K562 (cell line): ENCODE results near the gene DUSP5. TPM values are rescaled to one million over a fixed set of nuclear protein-coding genes. Genes with fewer than 3 reads are reported as not detected.

ENCODE experiments used
- ATAC-seq: fragments of 200-7000 bp; cut with Tn5 transposase; 3 replicates; pipeline ENCODE4 v1.9.1; 2020; ENCODE audit warnings: moderate library complexity
- BruUV-seq: library from RNA; stranded (reverse); fragments of 400-500 nt; replicated peaks from 2 replicates; lab custom pipeline; 2021; lab: Mats Ljungman, UMichigan
- CTCF ChIA-PET: fragments of 300-600 bp; formaldehyde crosslinking; extraction: SDS; loops from one replicate; lab custom pipeline; 2021; ENCODE audit warnings: low intra/inter-chr PET ratio; lab: Yijun Ruan, JAX
- POLR2A ChIA-PET: fragments of 300-600, 350-650 bp; sonication (Branson Sonifier 250); formaldehyde crosslinking; extraction: SDS; loops from one replicate; lab custom pipeline; 2021; ENCODE audit warnings: antibody characterized with exemption, inconsistent platforms; lab: Yijun Ruan, JAX
- DNase-seq, 4 experiments: peaks; one replicate each; pipeline versions ENCODE4 v3.0.0 to v3.0.0-alpha.2; 2011 to 2018; ENCODE audit warnings: low spot score in 3 of 4, mixed read lengths in 3 of 4; ENCODE audit errors: extremely low read depth in 1 of 4
- FAIRE-seq: peaks from 2 replicates; lab custom pipeline; 2011; peaks lifted over from hg19 to GRCh38; lab: Jason Lieb, UNC
- H2AFZ ChIP-seq: 2 replicates; pipeline ENCODE4 v1.6.0; 2011; ENCODE audit warnings: low read depth, low read length, control low read depth, inconsistent platforms
- H3K27ac ChIP-seq: fragments of 200-600 bp; 3 replicates; pipeline ENCODE4 v1.8.0; 2011; ENCODE audit warnings: low read depth, mild to moderate bottlenecking, control low read depth, inconsistent platforms, low read length, moderate library complexity, mixed read lengths; ENCODE audit errors: extremely low read depth
- H3K27me3 ChIP-seq, 2 experiments: fragments of 300-600 bp in 1 of 2; 2 replicates in 1 of 2; 3 replicates in 1 of 2; pipeline versions ENCODE4 v1.6.0 to v1.8.0; 2011; ENCODE audit warnings: inconsistent platforms in 2 of 2, low read length in 2 of 2, mild to moderate bottlenecking in 1 of 2, mixed read lengths in 1 of 2, moderate library complexity in 1 of 2; ENCODE audit not compliant: control insufficient read depth in 2 of 2, insufficient read depth in 2 of 2
- H3K36me3 ChIP-seq: fragments of 300-600 bp; 3 replicates; pipeline ENCODE4 v1.8.0; 2011; ENCODE audit warnings: mild to moderate bottlenecking, low read length, inconsistent platforms; ENCODE audit not compliant: control insufficient read depth, insufficient read depth
- H3K4me1 ChIP-seq, 2 experiments: fragments of 200-600 bp in 1 of 2; replicated peaks in 1 of 2; 2 replicates in 1 of 2; 3 replicates in 1 of 2; pipeline versions ENCODE4 v1.5.1 to v1.8.0; 2011; ENCODE audit warnings: inconsistent platforms in 2 of 2, low read length in 2 of 2, mild to moderate bottlenecking in 1 of 2, mixed read lengths in 1 of 2, moderate library complexity in 1 of 2; ENCODE audit not compliant: control insufficient read depth in 2 of 2, insufficient read depth in 2 of 2
- H3K4me2 ChIP-seq: 2 replicates; pipeline ENCODE4 v1.6.1; 2011; ENCODE audit warnings: low read length, control low read depth, inconsistent platforms, mixed read lengths; ENCODE audit not compliant: insufficient read depth
- H3K4me3 ChIP-seq: fragments of 200-600 bp; sonication (generic), shearing (Covaris generic); 2 replicates; pipeline ENCODE4 v1.5.1; 2016; ENCODE audit warnings: control low read depth, inconsistent platforms
- H3K79me2 ChIP-seq: fragments of 200-600 bp; 3 replicates; pipeline ENCODE4 v1.8.0; 2011; ENCODE audit warnings: low read length, inconsistent platforms; ENCODE audit not compliant: control insufficient read depth, insufficient read depth
- H3K9ac ChIP-seq, 2 experiments: 2 replicates each; pipeline versions ENCODE4 v1.6.0 to v1.6.1; 2011; ENCODE audit warnings: low read depth in 2 of 2, low read length in 2 of 2, control low read depth in 1 of 2, inconsistent platforms in 1 of 2, mild to moderate bottlenecking in 1 of 2, mixed read lengths in 1 of 2; ENCODE audit not compliant: insufficient read depth in 1 of 2
- H3K9me1 ChIP-seq: one replicate; pipeline ENCODE4 v1.6.0; 2011; ENCODE audit warnings: inconsistent platforms, mild to moderate bottlenecking, low read length, moderate library complexity; ENCODE audit not compliant: control insufficient read depth, insufficient read depth
- H3K9me3 ChIP-seq: replicated peaks from 2 replicates; pipeline ENCODE4 v1.5.1; 2011; ENCODE audit warnings: low read depth, low read length, inconsistent platforms; ENCODE audit not compliant: control insufficient read depth, insufficient read depth
- H4K20me1 ChIP-seq: replicated peaks from 2 replicates; pipeline ENCODE4 v1.6.1; 2011; ENCODE audit warnings: low read length, inconsistent platforms, mixed read lengths; ENCODE audit not compliant: control insufficient read depth, insufficient read depth
- CHAMP1 ChIP-seq: fragments of 450-650 bp; IDR thresholded peaks from 2 replicates; pipeline ENCODE4 v1.6.1; 2016; ENCODE audit warnings: mild to moderate bottlenecking
- FOXM1 ChIP-seq, 2 experiments: fragments of 450-650 bp in 1 of 2; sonication (generic) in 1 of 2; formaldehyde crosslinking in 1 of 2; IDR thresholded peaks; 2 replicates each; pipeline versions ENCODE4 v1.6.1 to v1.9.0; 2017 to 2022; ENCODE audit warnings: low read depth in 2 of 2, mild to moderate bottlenecking in 2 of 2, missing genetic modification reagents in 1 of 2, moderate library complexity in 1 of 2
- MAX ChIP-seq: sonication (generic); formaldehyde crosslinking; IDR thresholded peaks from 2 replicates; pipeline ENCODE4 v1.9.0; 2022; ENCODE audit warnings: mild to moderate bottlenecking, missing genetic modification reagents
- RFX5 ChIP-seq: IDR thresholded peaks from 2 replicates; pipeline ENCODE4 v1.6.1; 2011; ENCODE audit warnings: low read depth, mild to moderate bottlenecking, improper control_type of control experiment, low read length
- ZNF668 ChIP-seq: fragments of 250-450 bp; sonication (Bioruptor Pico); IDR thresholded peaks from 2 replicates; pipeline ENCODE4 v1.8.0; 2022; ENCODE audit warnings: mild to moderate bottlenecking, inconsistent platforms
- WGBS: fragments of 100-300 bp; shearing (Covaris generic); methylation state at CpG from one replicate; pipeline ENCODE4 v1.1.6; 2016; ENCODE audit warnings: low coverage, mixed read lengths; ENCODE audit not compliant: insufficient coverage; ENCODE audit errors: missing lambda C conversion rate; 5-methylcytosine and 5-hydroxymethylcytosine counted together
- in situ Hi-C: fragments of 300-500 bp; cut with MboI; formaldehyde crosslinking; loops from 4 replicates; pipeline ENCODE4 v1.15.0; 2018; ENCODE audit warnings: inconsistent platforms, mixed read lengths
- intact Hi-C: fragments of 100-400 bp; cut with micrococcal nuclease; formaldehyde crosslinking; loops from 2 replicates; pipeline ENCODE4 v1.14.2; 2022
- polyA plus RNA-seq, 8 experiments: library from polyadenylated mRNA; depleted of rRNA in 4 of 8; stranded (reverse) in 5 of 8; unstranded in 3 of 8; fragments of >200 nt; fragmentation: Nextera tagmentation in 2 of 8; fragmentation: Illumina TruSeq in 1 of 8; extraction: Ambion mirVana in 2 of 8; extraction: Trizol in 1 of 8; gene quantifications; 2 replicates each; pipeline versions ENCODE4 v1.2.1 to v1.2.3, GENCODE V29; 2011 to 2014; ENCODE audit warnings: inconsistent platforms in 1 of 8, missing spikeins in 1 of 8
- total RNA-seq, 7 experiments: library from RNA; depleted of rRNA in 6 of 7; stranded (reverse); fragments of >200 nt in 6 of 7; fragmentation: Illumina TruSeq in 2 of 7; extraction: Trizol in 2 of 7; gene quantifications; 2 replicates each; pipeline versions ENCODE4 v1.2.1 to v1.2.3, GENCODE V29; 2011 to 2021; ENCODE audit warnings: low replicate concordance in 1 of 7

Gene DUSP5
- total and polyA plus RNA-seq, 9 of the 15 experiments (the other 6 are each of a cell fraction or from before 2014, with no cell fraction given) = 0.49 to 3.4 (median 2.0) TPM

GRCh38 chr10:110475722-110476515, 21.8 kb upstream of the DUSP5 start:
- DNase-seq (no peak), ATAC-seq (no peak), FAIRE-seq (no peak)
- no peak overlapping the region for H3K27ac ChIP-seq
- H3K79me2 ChIP-seq = no peaks in the 10 kb centered on the region
- H3K4me3 ChIP-seq = no peak overlapping the region
- H2AFZ ChIP-seq = no peak overlapping the region
- intact Hi-C loops = no loop called here
- TF ChIP-seq ZNF668 (CRISPR knock-in tag) (no peak), CHAMP1 (no peak), RFX5 (no peak), FOXM1 (IDR thresholded peaks at IDR 0.05; ENCODE audit: low read depth) (no peak), FOXM1 (CRISPR knock-in tag; IDR thresholded peaks at IDR 0.05; ENCODE audit: low read depth) (no peak), MAX (CRISPR knock-in tag) (no peak)
- no peaks in the 10 kb centered on the region for H3K9me1 ChIP-seq
- in situ Hi-C loops = no loop called here
- peaks cover 0 to 13% of the 10 kb centered on the region in 2 experiments; a peak in 2 of 5 replicates for H3K27me3 ChIP-seq
- H3K4me1 ChIP-seq = no peaks in the 10 kb centered on the region
- CTCF ChIA-PET = no interaction called here
- H3K36me3 ChIP-seq = no peaks in the 10 kb centered on the region
- no peak overlapping the region for H3K4me2 ChIP-seq
- WGBS = 44% methylated on average over 8 of the region's 9 CpGs
- no peaks in the 10 kb centered on the region for H3K9me3 ChIP-seq
- no peak overlapping the region for H3K9ac ChIP-seq
- no TSS peak for BruUV-seq
- no peaks in the 10 kb centered on the region for H4K20me1 ChIP-seq
- POLR2A ChIA-PET = interaction anchor here (1.1 kb wide), 1 partner anchor 26 kb away, joined by 3 read pairs; no protein-coding TSS in a partner anchor
